Measurements from ENCODE around the gene FGF13.

GRCh38 chrX:138708268-138708667 is 3.2 kb downstream of the FGF13 start:
- TF ChIP-seq, protein P1, sequence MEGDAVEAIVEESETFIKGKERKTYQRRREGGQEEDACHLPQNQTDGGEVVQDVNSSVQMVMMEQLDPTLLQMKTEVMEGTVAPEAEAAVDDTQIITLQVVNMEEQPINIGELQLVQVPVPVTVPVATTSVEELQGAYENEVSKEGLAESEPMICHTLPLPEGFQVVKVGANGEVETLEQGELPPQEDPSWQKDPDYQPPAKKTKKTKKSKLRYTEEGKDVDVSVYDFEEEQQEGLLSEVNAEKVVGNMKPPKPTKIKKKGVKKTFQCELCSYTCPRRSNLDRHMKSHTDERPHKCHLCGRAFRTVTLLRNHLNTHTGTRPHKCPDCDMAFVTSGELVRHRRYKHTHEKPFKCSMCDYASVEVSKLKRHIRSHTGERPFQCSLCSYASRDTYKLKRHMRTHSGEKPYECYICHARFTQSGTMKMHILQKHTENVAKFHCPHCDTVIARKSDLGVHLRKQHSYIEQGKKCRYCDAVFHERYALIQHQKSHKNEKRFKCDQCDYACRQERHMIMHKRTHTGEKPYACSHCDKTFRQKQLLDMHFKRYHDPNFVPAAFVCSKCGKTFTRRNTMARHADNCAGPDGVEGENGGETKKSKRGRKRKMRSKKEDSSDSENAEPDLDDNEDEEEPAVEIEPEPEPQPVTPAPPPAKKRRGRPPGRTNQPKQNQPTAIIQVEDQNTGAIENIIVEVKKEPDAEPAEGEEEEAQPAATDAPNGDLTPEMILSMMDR (conservative IDR thresholded peaks at IDR 0.05 in 1 of 2, IDR thresholded peaks at IDR 0.05 in 1 of 2; ENCODE audit: extremely low read depth in 1 of 2, insufficient read depth in 1 of 2, low read depth in 1 of 2, low read length in 2 of 2): no peak
- TF ChIP-seq EZH2 (IDR thresholded peaks at IDR 0.05; ENCODE audit: borderline replicate concordance, low read length): no peak

Measured in mammary epithelial cell (primary cell).